22Rv1 (cell line): ENCODE measurements around the gene TASOR2.

Experiments
- CTCF ChIP-seq: fragments of 450-650 bp; IDR thresholded peaks from 2 replicates; pipeline ENCODE4 v1.5.1; 2017; ENCODE audit warnings: mild to moderate bottlenecking
- ZFX ChIP-seq: fragments of 450-650 bp; IDR thresholded peaks from 2 replicates; pipeline ENCODE4 v1.6.1; 2017; ENCODE audit warnings: antibody characterized with exemption, borderline replicate concordance

DNA sequence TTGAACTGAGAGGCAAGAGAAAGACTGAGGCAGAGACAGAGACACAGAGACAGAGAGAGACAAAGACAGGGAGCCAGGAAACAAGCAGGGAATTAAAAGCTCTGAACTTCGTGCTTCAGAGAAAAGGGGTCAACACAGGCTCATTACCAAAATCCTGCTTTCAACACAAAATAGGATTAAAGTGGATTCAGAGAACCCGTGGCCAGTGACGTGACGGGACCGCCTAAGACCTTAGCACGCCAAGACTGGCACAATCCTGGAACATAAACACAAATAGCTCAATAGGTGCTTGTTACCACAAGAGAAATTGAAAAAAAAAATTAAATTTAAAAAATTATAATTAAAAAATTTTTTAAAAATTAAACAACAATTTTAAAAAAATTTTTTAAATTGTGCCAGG, 39.7 kb upstream of the TASOR2 start:
- TF ChIP-seq CTCF (no peak), ZFX (no peak)
